OCI-LY3 (cell line): ENCODE results near the gene TMEM255B.

Experiments
- CTCF ChIP-seq: fragments of 200-600, 300-600 bp; sonication (generic); IDR thresholded peaks from 2 replicates; pipeline ENCODE4 v1.5.1; 2014; ENCODE audit warnings: antibody characterized with exemption, low read length, low read depth
- EZH2phosphoT487 ChIP-seq: fragments of 200-600 bp; shearing (Covaris generic); IDR thresholded peaks from 2 replicates; pipeline ENCODE4 v1.6.1; 2018; ENCODE audit warnings: antibody characterized with exemption, mixed run types, low read depth

- TF ChIP-seq CTCF, result no peak
- TF ChIP-seq EZH2phosphoT487, result no peak
Observed at GRCh38 chr13:113850722-113851479, 91.9 kb downstream of the TMEM255B start.
